ENCODE measurements around the gene MAK. TPM values are rescaled to one million over a fixed set of nuclear protein-coding genes. Genes with fewer than 3 reads are reported as not detected.

Gene MAK
- total RNA-seq, 1 experiment from 2014 or later: 0.20 TPM

- H2AK5ac ChIP-seq (ENCODE audit: insufficient read length, low read length): no peak overlapping the region
- no peak overlapping the region for H3K27ac ChIP-seq (ENCODE audit: insufficient read length, low read depth, low read length)
- no peak overlapping the region for H2BK12ac ChIP-seq (ENCODE audit: insufficient read length, low read depth, low read length)
- peaks cover 15 to 16% of the 10 kb centered on the region in 2 experiments for H3K9me3 Mint-ChIP-seq
- no peaks in the 10 kb centered on the region for H3K23me2 ChIP-seq (ENCODE audit: insufficient read length, low read depth, low read length, poor library complexity, severe bottlenecking)
- peaks cover 4 to 15% (median 6%) of the 10 kb centered on the region in 3 experiments; a peak in 5 of 7 replicates for H3K36me3 Mint-ChIP-seq (ENCODE audit: insufficient read depth in 1 of 3, low read depth in 3 of 3)
- no peak overlapping the region for H4K8ac ChIP-seq (replicated peaks; ENCODE audit: insufficient read length, low read depth, low read length)
- H3K27me3 Mint-ChIP-seq (ENCODE audit: low read depth): peaks cover 4% of the 10 kb centered on the region
- H2BK15ac ChIP-seq (ENCODE audit: low read depth, low read length): no peak overlapping the region
- no peaks in the 10 kb centered on the region for H3K27me3 ChIP-seq (ENCODE audit: insufficient read depth, low read length)
- H3K4ac ChIP-seq (ENCODE audit: low read depth, low read length): no peak overlapping the region
- no peak overlapping the region for H2BK5ac ChIP-seq (ENCODE audit: insufficient read length, low read length)
- no peak overlapping the region for H3K23ac ChIP-seq (ENCODE audit: insufficient read length, low read depth, low read length)
- H3K18ac ChIP-seq (ENCODE audit: insufficient read length, low read depth, low read length): no peak overlapping the region
- H3K4me1 Mint-ChIP-seq: peaks cover under 1% of the 10 kb centered on the region in 2 experiments; a peak in 2 of 4 replicates
- H3K9me3 ChIP-seq (ENCODE audit: control insufficient read depth, low read depth, low read length): no peaks in the 10 kb centered on the region
- no peak overlapping the region for H3T11ph ChIP-seq (ENCODE audit: low read length)
- WGBS (ENCODE audit: extremely low coverage, insufficient read length, low lambda C conversion rate): no CpG with 5 or more reads among the region's 4 CpGs
- H2AFZ ChIP-seq (ENCODE audit: low read length): no peak overlapping the region
- no peak overlapping the region for H3K4me3 Mint-ChIP-seq
- H4K20me1 ChIP-seq (ENCODE audit: control insufficient read depth, insufficient read depth, insufficient read length): no peaks in the 10 kb centered on the region
- no peak overlapping the region for H2BK20ac ChIP-seq (ENCODE audit: low read depth, low read length, poor library complexity, severe bottlenecking)
- no peak overlapping the region for H2BK120ac ChIP-seq (ENCODE audit: low read depth, low read length, poor library complexity, severe bottlenecking)
- no peak overlapping the region for H4K91ac ChIP-seq (ENCODE audit: insufficient read length, low read depth, low read length)
- no peak overlapping the region for H3K14ac ChIP-seq (ENCODE audit: insufficient read depth, low read length)
- H3K4me2 ChIP-seq (ENCODE audit: insufficient read depth, insufficient read length, low read length): no peak overlapping the region
- no peak overlapping the region for H3K9ac ChIP-seq (ENCODE audit: extremely low read depth, insufficient read length, low read length)
- H3K56ac ChIP-seq (ENCODE audit: insufficient read length, low read depth, low read length): no peak overlapping the region
- TF ChIP-seq, protein P1, sequence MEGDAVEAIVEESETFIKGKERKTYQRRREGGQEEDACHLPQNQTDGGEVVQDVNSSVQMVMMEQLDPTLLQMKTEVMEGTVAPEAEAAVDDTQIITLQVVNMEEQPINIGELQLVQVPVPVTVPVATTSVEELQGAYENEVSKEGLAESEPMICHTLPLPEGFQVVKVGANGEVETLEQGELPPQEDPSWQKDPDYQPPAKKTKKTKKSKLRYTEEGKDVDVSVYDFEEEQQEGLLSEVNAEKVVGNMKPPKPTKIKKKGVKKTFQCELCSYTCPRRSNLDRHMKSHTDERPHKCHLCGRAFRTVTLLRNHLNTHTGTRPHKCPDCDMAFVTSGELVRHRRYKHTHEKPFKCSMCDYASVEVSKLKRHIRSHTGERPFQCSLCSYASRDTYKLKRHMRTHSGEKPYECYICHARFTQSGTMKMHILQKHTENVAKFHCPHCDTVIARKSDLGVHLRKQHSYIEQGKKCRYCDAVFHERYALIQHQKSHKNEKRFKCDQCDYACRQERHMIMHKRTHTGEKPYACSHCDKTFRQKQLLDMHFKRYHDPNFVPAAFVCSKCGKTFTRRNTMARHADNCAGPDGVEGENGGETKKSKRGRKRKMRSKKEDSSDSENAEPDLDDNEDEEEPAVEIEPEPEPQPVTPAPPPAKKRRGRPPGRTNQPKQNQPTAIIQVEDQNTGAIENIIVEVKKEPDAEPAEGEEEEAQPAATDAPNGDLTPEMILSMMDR (conservative IDR thresholded peaks at IDR 0.05): no peak
- no peaks in the 10 kb centered on the region for H3K4me1 ChIP-seq (ENCODE audit: insufficient read depth, low read length)
- H3K27ac Mint-ChIP-seq: no peak overlapping the region
- no peak for DNase-seq
- no peaks in the 10 kb centered on the region for H3K79me1 ChIP-seq (ENCODE audit: insufficient read depth, low read depth, low read length, poor library complexity, severe bottlenecking)
- H3K79me2 ChIP-seq (ENCODE audit: insufficient read depth, low read length): no peaks in the 10 kb centered on the region
- no peak overlapping the region for H4K5ac ChIP-seq (ENCODE audit: insufficient read length, low read depth, low read length)
Observed at GRCh38 chr6:10849901-10850300, 11.6 kb upstream of the MAK start.
